C1 segment of cervical spinal cord (tissue), 14 donors: ENCODE data around the gene TMOD1.

Experiments
- DNase-seq, 14 donors: peaks; one replicate each; lab custom pipeline; 2025; lab: John Stamatoyannopoulos, UW

Gene TMOD1

GRCh38 chr9:97545486-97545885 is 44.0 kb downstream of the TMOD1 start:
- DNase-seq, result peak in 1 of 14 donors; percentile 80

- no peak for DNase-seq
These were observed 45.8 kb downstream of the TMOD1 start for GRCh38 chr9:97547098-97547829.

GRCh38 chr9:97548379-97548778 is 46.9 kb downstream of the TMOD1 start:
- no peak for DNase-seq

GRCh38 chr9:97548819-97549540 is 47.5 kb downstream of the TMOD1 start:
- DNase-seq, result no peak

GRCh38 chr9:97550386-97550785 is 48.9 kb downstream of the TMOD1 start:
- no peak for DNase-seq

- DNase-seq, result no peak
These were observed 49.8 kb downstream of the TMOD1 start for GRCh38 chr9:97551308-97551707.

GRCh38 chr9:97553141-97553540 is 51.7 kb downstream of the TMOD1 start:
- DNase-seq, result no peak

- DNase-seq, result no peak
These were observed 52.4 kb downstream of the TMOD1 start for GRCh38 chr9:97553841-97554240.

- no peak for DNase-seq
These were observed 53.2 kb downstream of the TMOD1 start for GRCh38 chr9:97554566-97555075.

- no peak for DNase-seq
These were observed 53.7 kb downstream of the TMOD1 start for GRCh38 chr9:97555164-97555563.

- DNase-seq, result peak in 1 of 14 donors; percentile 47
These were observed 54.7 kb downstream of the TMOD1 start for GRCh38 chr9:97556036-97556720.

- peak in 3 of 14 donors; percentile 33 to 59 (median 54) for DNase-seq
These were observed 55.5 kb downstream of the TMOD1 start for GRCh38 chr9:97556721-97557605.

- peak in 11 of 14 donors; percentile 15 to 87 (median 49) for DNase-seq
These were observed 56.2 kb downstream of the TMOD1 start for GRCh38 chr9:97557606-97558095.

- no peak for DNase-seq
These were observed 57.2 kb downstream of the TMOD1 start for GRCh38 chr9:97558701-97559101.

GRCh38 chr9:97559111-97559514 is 57.6 kb downstream of the TMOD1 start:
- DNase-seq, result no peak

- no peak for DNase-seq
These were observed 58.7 kb downstream of the TMOD1 start for GRCh38 chr9:97560154-97560553.

- DNase-seq, result no peak
These were observed 59.4 kb downstream of the TMOD1 start for GRCh38 chr9:97560851-97561250.

- DNase-seq, result no peak
These were observed 60.0 kb downstream of the TMOD1 start for GRCh38 chr9:97561501-97561900.

- no peak for DNase-seq
These were observed 61.1 kb downstream of the TMOD1 start for GRCh38 chr9:97562542-97562941.

GRCh38 chr9:97563458-97564135 is 62.1 kb downstream of the TMOD1 start:
- DNase-seq, result peak in 1 of 14 donors; percentile 62
